Fibroblast of the aortic adventitia (primary cell): Measurements from ENCODE around the gene RBM10. TPM values are rescaled to one million over a fixed set of nuclear protein-coding genes. Genes with fewer than 3 reads are reported as not detected.
"Not testable (repeated sequence)": the region's sequence is repeated elsewhere in the genome, so short reads cannot be mapped to it uniquely, and the experiment has no call there.

Experiments used
- DNase-seq: peaks from one replicate; pipeline ENCODE4 v3.0.0-alpha.2; 2010; ENCODE audit warnings: low read depth
- H3K4me3 ChIP-seq: 2 replicates; pipeline ENCODE4 v1.5.1; 2011; ENCODE audit warnings: low read depth, mild to moderate bottlenecking, control low read depth, low read length, moderate library complexity
- total RNA-seq: library from RNA; depleted of rRNA; stranded (reverse); fragments of >200 nt; gene quantifications from 2 replicates; pipeline ENCODE4 v1.2.3, GENCODE V29; 2012; ENCODE audit warnings: low replicate concordance
- TF ChIP-seq, protein P1 (sequence below): IDR thresholded peaks from 2 replicates; pipeline ENCODE4 v1.5.1; 2011; ENCODE audit warnings: mild to moderate bottlenecking, low read length, control low read depth, inconsistent platforms; ENCODE audit not compliant: insufficient read depth

Gene RBM10
- total RNA-seq, 1 donor, result 37.9 TPM

DNA sequence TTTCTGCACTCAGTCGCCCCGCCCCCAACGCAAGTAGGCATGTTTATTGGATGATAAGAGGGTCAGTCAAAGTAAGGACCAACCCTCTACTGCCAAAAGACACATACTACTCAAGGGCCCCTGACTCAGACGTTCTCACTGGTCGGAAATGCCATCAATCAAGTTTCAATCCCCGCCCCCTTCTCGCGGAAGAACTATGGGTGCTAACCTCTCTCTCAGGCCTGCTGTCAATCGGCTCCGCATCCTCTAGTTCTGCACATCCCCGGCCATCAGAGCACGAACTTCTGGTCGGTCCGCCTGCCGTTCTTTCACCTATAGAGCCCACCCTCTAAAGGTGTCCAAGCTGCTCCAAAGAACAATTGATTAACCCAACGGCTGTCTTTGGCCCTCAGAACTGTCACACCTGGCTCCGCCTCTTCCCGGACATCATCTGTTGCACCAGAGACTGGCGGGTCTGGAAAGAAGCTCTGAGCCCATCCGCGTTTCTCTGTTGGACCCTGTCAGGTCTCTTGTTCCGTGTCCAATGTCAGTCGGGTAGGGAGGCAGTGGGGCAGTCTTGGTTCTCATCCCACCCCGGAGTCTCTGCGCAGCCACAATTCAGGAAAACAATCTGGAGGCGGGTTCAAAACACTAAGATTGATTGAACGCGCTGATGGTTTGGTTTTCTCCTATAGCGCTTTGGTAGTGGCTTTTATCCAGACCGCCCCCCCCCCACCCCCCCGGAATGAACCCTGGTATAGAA lies 15.7 kb upstream of the RBM10 start:
- TF ChIP-seq, protein P1, sequence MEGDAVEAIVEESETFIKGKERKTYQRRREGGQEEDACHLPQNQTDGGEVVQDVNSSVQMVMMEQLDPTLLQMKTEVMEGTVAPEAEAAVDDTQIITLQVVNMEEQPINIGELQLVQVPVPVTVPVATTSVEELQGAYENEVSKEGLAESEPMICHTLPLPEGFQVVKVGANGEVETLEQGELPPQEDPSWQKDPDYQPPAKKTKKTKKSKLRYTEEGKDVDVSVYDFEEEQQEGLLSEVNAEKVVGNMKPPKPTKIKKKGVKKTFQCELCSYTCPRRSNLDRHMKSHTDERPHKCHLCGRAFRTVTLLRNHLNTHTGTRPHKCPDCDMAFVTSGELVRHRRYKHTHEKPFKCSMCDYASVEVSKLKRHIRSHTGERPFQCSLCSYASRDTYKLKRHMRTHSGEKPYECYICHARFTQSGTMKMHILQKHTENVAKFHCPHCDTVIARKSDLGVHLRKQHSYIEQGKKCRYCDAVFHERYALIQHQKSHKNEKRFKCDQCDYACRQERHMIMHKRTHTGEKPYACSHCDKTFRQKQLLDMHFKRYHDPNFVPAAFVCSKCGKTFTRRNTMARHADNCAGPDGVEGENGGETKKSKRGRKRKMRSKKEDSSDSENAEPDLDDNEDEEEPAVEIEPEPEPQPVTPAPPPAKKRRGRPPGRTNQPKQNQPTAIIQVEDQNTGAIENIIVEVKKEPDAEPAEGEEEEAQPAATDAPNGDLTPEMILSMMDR, result no peak
- peak overlapping the region; percentile 65 for H3K4me3 ChIP-seq
- DNase-seq, result peak; percentile 97

DNA sequence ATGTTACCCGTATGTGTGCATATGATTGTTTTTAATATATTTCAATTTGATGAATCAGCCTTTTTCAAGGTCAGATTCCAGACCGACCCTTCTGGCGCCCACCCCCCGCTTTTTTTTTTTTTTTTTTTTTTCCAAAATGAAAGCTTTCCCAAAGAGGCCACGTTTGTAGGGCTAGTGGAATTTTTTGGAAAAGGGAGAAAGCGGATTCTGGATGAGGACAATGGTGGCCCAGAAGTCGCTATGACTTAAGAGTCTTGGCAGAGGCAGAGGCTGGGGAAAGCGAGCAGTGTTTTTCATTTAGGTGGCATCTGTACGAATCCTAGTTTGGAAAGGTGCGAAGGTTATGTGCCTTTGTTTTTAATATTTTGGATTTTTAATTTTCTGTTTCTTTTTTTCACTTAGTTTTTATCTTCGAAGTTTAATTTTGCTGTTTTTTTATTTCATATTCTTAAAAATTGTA lies 15.1 kb upstream of the RBM10 start:
- peak overlapping the region; percentile 65 for H3K4me3 ChIP-seq
- TF ChIP-seq, protein P1, result no peak
- no peak for DNase-seq

DNA sequence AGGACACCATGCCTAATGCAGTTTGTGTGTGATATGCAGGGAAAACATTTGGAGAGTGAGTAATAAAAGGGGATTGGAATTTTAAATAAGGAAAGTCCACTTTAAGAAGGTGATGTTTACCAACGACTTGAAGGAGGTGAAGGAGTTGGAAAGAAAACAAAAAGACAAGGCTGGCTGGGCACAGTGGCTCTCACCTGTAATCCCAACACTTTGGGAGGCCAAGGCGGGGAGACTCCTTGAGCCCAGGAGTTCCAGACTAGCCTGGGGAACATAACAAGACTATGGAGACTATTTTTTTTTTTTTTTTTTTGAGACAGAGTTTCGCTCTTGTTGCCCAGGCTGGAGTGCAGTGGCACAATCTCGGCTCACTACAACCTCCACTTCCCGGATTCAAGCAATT lies 11.5 kb upstream of the RBM10 start:
- TF ChIP-seq, protein P1, result no peak
- no peak overlapping the region for H3K4me3 ChIP-seq
- DNase-seq, result no peak

DNA sequence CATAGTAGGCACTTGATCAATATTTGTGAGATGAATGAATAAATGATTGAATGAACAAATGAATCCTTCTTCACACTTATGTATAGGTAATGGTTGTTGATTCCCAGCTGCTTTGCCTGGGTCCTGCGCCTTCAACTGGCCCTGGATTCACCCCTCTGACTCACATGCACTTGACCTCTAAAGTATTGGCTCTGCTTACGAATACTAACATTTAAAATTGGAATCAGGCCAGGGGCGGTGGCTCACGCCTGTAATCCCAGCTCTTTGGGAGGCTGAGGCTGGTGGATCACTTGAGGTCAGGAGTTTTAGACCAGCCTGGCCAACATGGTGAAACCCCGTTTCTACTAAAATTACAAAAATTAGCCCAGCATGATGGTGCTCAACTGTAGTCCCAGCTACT lies 9.4 kb upstream of the RBM10 start:
- not testable (repeated sequence) for H3K4me3 ChIP-seq
- DNase-seq, result peak; percentile 43

DNA sequence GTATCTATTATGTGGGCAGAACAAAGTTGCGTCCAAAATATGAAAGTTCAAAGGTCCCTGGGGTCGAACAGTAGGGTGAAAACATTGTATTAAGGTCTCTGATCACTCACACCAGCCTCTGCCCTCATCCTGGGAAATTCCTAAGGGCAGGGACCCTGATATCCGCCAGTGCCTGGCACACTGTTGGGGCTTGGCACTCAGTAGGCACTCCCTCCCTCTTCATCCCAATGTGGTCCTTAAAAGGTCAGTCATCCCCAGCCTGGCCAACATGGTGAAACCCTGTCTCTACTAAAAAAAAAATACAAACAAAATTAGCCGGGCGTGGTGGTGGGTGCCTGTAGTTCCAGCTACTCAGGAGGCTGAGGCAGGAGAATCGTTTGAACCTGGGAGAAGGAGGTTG lies 6.8 kb upstream of the RBM10 start:
- DNase-seq, result no peak

DNA sequence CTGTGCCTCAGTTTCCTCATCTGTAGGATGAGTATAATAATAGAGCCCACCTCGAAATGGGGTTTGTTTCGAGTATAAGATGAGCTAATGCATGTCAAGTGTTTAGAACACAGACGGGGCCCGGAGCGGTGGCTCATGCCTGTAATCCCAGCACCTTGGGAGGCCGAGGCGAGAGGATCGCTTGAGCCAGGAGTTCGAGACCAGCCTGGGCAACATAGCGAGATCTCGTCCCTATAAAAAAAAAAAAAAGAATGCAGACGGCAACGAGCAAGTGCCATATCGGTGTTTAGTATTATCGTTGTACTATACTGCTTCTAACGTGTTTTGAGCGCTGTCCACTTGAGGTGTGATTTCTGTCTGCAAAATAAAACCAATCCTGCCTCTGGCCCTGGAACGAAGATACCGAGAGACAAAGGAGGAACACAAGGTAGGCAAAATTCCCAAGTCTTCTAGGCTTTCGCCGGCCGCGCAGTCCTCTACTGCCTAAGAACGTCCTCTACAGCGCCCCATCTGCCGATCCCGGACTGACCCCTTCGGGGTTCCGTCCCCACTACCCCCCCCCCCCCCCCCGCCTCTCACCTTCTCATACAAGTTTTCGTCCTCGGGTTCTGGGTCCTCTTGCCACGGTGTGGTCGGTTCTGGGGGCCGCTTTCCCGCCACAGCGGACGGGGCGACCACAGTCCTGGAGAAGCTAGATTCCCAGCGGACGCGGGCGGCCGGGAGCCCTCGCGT lies 961 bp upstream of the RBM10 start:
- TF ChIP-seq, protein P1, result no peak
- peak; percentile 38 for DNase-seq
- peak overlapping the region; percentile 80 for H3K4me3 ChIP-seq

More for the DNA sequence above, 6.8 kb upstream of the RBM10 start:
- TF ChIP-seq, protein P1, result no peak
- no peak overlapping the region for H3K4me3 ChIP-seq

DNA sequence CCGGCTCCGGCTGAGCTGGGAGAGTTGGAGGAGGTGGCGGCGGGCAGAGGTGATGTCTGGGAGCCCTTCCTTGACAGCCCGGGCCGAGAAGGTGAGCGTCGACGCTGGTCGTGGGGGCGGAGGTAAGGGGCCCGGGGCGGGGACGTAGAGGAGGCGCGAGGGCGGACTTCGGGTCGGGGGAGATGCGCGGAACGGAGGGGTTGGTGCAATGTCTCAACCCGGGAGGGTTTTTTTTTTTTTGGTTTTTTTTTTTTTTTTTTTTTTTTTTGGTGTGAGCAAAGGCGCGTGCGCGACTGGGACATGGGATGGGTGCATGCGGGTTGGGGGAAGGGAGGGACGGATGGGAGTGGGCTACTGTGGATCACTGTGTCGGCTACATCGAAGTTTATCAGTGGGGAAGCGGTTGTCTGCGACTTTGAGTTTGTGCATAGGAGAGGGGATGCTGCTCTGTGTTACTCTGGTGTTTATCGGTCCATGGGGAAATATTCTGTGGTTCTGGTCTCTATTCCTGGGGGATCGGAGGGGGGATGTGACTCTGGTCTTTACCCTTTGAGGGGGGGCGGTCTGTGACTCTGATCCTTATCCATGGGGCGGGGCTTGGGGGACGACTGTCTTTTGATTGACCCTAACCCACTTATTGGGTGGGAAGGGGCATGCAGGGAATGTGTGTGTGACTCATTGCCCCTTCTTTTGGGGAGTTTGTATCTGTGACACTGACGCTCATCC lies 537 bp downstream of the RBM10 start:
- peak overlapping the region; percentile 79 for H3K4me3 ChIP-seq
- peak; percentile 10 for DNase-seq
- TF ChIP-seq, protein P1, result no peak
